SK-N-MC (cell line): ENCODE measurements around the gene RAB12.

Experiments
- EZH2 ChIP-seq: fragments of 200-600 bp; sonication (generic); IDR thresholded peaks from one replicate; pipeline ENCODE4 v1.6.1; 2017; ENCODE audit warnings: antibody characterized with exemption
- FOXP2 ChIP-seq: optimal IDR thresholded peaks from 2 replicates; pipeline ENCODE3; 2011; ENCODE audit warnings: mild to moderate bottlenecking, moderate library complexity; ENCODE audit not compliant: insufficient read depth; ENCODE audit errors: extremely low read length, control extremely low read depth
- POLR2AphosphoS5 ChIP-seq: IDR thresholded peaks from 2 replicates; pipeline ENCODE4 v1.6.1; 2012; ENCODE audit warnings: mild to moderate bottlenecking, low read depth, low read length, borderline replicate concordance

GRCh38 chr18:8686611-8687010 lies 77.4 kb downstream of the RAB12 start:
- TF ChIP-seq EZH2 (no peak), POLR2AphosphoS5 (no peak), FOXP2 (no peak)
